ENCODE measurements around the gene FIGNL1.

FIGNL1 gene

GRCh38 chr7:50426280-50427045 is 23.7 kb downstream of the FIGNL1 start:
- DNase-seq = no peak

GRCh38 chr7:50425318-50425717 is 24.8 kb downstream of the FIGNL1 start:
- no peak for DNase-seq

DNA sequence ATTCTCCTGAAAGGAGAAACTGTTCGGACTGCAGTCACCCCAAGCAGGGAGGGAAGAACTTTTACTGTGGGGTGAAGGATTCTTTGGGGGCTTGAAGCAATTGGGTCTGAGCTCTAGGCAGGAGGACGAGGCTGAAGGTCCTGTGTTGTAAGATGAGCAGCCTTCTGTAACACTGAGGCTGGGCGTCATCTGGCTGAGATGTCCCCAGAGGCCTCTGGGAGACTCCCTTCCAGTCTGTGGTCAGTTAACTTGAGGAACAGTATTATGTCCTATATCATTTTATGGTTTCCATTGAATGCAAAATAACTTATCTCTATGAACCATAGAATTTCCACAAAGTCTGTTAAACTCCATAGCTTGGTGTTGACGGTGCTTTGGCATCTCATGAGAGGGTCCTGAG is 26.3 kb downstream of the FIGNL1 start:
- no peak for DNase-seq

GRCh38 chr7:50422858-50423257 is 27.3 kb downstream of the FIGNL1 start:
- no peak for DNase-seq

GRCh38 chr7:50421043-50421442 is 29.1 kb downstream of the FIGNL1 start:
- DNase-seq = no peak

DNA sequence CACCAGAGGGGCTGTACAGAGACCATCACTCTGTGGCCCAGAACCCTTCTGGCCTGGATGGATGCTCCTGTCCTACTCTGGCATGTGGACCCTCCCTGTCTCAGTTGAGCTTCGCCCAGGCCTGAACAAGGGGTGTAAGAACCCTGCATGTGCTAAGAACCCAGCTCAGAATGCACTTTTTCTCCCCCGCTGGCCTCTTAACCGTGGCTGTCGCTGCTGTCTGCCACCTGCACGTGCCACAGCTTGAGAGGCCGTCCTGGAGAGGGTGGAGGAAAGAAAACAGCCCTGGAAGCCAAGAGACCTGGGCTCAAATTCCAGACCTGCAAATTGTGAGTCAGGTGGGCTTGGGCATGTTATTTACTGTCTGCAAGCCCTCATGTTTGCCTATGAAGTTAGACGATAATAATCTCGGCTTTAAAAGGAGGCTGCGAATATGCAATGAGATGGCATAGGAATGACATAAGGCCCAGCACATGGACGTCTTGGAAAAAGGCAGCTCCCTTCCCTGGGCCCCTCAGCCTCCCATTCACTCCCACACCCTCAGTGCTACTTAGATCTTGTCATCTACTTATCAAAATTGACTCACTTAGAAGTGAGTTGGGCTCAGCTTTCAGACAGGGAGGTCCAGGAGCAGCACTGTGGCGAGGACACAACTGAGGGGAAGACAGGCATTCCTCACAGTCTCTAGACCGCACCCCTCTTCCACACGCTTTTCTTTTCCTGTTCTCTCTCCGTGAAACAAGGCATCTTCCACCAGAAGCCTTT is 31.4 kb downstream of the FIGNL1 start:
- DNase-seq = no peak

- DNase-seq = peak; percentile 50
These were observed 32.0 kb downstream of the FIGNL1 start for GRCh38 chr7:50418086-50418515.

DNA sequence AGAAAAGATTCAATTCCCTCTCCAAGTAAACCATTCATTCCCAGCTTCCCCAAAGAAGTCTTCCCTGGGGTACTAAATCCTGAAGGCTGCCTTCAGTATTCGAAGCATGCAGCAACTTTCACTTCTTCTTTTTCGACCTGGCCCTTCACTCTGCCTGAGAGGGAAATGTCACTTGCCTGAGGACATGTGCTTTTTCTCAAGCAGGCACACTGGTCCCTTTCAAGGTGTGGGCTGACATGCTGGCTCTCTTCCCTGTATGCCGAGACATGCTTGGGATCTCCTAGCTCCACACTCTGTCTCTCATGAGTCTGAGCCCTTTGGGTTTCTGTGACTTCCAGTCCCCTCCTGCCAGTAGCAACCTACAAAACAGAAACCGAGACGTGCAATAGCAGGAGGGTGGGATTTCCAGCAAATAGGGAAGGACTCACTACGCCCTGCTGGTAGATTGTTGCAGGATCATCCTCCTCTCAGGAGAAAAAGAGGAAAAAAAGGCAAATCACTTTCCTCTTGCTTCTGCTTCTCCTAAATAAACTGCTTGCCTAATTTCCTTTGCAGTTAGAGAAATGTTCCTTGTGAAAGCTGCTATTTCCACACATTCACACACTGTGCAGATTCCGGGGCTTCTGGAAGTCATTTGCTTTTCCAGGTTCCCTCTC is 33.5 kb downstream of the FIGNL1 start:
- DNase-seq = no peak

DNA sequence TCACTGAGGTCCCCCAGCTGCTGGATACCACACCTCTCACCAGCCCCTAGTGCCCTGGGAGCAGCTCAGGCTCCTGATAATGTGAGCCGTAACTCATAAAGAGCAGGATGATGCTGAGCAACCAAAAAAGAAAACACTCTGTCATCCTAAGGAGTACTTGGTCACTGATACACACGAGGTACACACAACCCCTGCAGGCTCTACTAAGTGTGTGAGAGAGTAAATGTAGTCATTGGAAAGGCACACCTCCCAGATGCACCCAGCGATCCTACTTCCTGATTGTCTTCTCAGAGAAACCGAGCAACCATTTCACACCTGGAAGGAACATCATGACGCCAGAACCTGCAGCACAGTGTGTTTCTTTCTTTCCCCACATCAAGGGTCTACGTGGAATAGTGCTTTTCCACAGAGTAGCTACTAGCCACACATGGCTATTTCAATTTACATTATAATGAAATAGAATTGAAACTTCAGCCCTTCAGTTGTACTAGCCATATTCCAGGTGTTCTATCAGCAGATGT is 34.2 kb downstream of the FIGNL1 start:
- no peak for DNase-seq

DNA sequence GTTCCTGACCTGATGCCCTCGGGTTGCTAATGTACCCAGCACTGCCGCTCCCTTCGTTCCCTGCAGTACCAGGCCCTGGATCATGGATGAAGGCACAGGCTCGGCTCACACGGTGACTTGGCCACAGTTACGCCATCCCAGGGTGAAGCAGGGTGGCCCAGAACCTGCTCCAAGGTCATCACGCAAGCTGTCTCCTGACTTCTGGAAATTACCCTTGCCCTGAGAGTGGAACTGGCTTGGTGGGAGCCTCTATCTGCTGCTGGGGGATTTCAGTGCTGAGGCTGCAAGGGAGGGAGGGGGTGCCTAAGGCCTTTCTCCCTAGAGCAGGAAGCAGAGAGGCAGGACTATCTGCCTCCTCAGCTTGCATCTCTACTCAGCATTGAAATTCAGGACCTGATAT is 36.6 kb downstream of the FIGNL1 start:
- DNase-seq = no peak

GRCh38 chr7:50412973-50413372 is 37.2 kb downstream of the FIGNL1 start:
- no peak for DNase-seq

- DNase-seq = no peak
These were observed 38.8 kb downstream of the FIGNL1 start for GRCh38 chr7:50411332-50411731.

DNA sequence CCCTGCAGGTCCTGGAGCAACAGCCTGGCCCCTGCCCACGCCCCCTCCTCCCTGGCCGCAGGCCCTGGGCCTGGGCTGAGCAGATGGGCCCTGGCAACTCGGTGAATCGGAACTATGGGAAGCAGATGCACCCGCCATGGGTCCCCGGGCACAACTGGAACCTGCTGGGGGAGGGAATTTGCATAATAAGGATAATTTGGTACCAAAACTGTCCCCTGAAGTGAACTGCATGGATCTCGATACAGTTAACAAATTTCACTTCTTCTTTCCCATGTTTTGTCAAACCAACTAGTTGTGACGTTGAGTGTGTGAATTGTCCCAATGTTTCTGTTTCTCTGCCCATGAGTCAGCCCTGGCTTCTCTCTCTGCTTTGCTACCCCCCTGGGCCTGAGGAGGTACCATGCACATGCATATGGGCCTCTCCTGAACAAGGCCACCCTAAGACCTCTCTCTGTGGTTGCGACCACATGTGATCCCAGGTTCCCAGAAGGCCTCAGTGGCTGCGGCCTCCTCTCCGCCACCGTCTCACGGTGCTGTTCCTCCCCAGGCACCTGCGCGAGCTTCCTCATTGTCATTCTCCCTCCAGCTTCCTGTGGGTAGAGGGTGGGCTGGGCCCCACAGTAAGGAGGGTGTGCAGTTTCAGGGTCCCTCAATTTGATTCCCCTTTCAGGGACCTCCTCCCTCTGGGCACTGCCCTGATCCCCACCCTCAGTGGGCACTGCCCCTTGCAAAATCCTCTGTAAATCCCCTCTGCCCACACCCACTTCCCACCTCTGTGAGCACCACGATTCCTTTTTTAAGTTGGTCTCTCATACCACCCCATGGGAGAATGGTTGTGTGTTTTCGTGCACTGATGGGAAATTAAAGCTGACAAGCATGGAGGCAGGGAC is 40.0 kb downstream of the FIGNL1 start:
- DNase-seq = no peak

- DNase-seq = no peak
These were observed 43.2 kb downstream of the FIGNL1 start for GRCh38 chr7:50406935-50407334.

- no peak for DNase-seq
These were observed 44.9 kb downstream of the FIGNL1 start for GRCh38 chr7:50405221-50405620.

DNA sequence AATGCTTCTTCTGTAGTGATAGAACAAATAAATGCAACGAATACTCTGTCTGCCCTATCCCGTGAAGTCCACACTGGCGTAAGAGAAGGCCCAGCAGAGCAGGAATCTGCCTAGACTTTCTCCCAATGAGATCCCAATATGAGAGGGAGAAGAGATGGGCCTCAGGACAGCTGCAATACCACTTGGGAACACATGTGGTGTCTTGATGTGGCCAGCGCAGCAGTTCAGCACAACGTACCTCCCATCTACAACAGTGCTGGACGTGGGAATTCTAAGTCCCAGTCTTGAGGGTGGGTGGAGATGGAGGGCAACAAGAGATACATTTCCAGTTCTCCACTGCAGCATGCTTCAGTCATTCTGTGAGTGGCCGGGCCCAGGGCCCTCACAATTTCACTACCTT is 45.8 kb downstream of the FIGNL1 start:
- no peak for DNase-seq

DNA sequence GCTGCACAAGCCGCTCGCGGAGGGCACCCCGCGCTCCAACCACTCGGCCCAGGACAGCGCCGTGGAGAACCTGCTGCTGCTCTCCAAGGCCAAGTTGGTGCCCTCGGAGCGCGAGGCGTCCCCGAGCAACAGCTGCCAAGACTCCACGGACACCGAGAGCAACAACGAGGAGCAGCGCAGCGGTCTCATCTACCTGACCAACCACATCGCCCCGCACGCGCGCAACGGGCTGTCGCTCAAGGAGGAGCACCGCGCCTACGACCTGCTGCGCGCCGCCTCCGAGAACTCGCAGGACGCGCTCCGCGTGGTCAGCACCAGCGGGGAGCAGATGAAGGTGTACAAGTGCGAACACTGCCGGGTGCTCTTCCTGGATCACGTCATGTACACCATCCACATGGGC is 50.0 kb downstream of the FIGNL1 start:
- DNase-seq = no peak

DNA sequence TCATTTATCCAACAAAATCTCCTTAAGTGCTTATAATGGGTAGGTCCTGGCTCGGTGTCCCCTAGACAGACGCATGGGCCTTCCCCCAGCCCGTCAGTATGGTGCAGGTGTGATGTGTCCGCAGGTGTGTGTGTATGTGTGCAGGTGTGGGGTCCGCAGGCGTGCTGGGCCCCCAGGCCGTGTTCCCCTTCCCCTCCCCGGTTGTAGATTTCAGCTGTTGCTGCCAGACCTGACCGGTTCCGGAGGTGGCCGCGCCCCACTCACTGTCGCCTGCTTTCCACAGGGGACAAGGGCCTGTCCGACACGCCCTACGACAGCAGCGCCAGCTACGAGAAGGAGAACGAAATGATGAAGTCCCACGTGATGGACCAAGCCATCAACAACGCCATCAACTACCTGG is 50.5 kb downstream of the FIGNL1 start:
- DNase-seq = no peak

DNA sequence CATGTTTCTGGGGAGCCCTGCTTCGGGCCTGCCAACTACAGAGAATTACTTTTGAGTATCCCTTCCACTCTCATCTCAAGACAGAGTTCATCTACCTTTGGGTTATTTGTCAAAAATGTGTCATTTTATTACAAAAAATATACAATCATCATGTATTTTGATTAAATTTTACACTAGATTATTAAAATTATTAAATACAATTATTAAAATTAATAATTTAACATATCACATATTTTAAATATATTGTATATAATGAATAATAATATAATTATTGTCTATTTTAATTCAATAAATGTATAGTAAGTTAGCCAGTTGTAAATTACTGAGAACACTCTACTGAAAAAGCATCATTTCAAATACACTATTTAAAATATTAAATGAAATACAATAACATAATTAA is 50.9 kb downstream of the FIGNL1 start:
- DNase-seq = no peak

- no peak for DNase-seq
These were observed 52.2 kb downstream of the FIGNL1 start for GRCh38 chr7:50397971-50398324.

GRCh38 chr7:50397320-50397970 is 52.7 kb downstream of the FIGNL1 start:
- no peak for DNase-seq

DNA sequence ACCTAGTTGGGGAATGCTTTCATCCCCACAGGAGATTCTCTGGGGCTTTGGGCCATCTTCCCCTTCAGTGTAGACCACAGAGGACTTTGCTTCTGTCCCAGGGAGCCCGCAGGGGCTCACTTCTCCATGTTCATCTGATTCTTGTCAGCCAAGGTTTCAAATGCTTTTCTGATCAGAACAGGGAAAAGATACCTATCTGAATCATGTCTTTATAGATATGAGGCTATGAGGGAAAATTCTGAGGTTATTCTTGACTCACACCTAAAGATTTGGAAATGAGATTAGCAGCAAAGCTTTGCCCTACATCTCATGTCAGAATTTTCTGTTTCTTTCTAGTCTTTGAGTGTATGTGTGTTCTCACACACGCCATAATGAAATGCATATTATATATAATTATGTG is 53.3 kb downstream of the FIGNL1 start:
- DNase-seq = no peak

Measured in activated CD4-positive, alpha-beta T cell treated with anti-CD3 and anti-CD28 coated beads for 1 hour (primary cell).